Measurements from ENCODE around the gene L3MBTL4. TPM values are rescaled to one million over a fixed set of nuclear protein-coding genes. Genes with fewer than 3 reads are reported as not detected.

L3MBTL4 gene
- total and polyA plus RNA-seq, 9 of the 15 experiments (the other 6 are each of a cell fraction or from before 2014, with no cell fraction given): not detected

DNA sequence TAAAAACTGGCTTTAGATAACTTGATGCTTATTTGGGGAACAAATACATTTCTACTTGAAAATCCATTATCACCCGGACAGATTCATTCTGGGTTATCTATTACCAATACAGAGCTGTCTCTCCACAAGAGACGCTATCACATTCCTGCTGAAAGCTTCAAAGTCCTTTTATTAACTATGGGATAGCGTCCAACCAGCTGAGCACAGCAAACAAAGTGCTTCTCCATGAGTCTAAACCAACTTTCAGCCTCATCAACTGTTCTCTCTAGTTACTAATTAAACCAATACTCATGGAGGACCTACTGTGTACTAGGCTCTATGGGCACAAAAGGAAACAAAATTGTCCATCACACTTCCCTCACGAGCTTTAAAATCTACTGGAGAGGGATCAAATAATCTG is 132.8 kb downstream of the L3MBTL4 start:
- Histone ChIP-seq H2AFZ (ENCODE audit: low read depth, low read length) (no peak overlapping the region), H3K9ac (ENCODE audit: insufficient read depth in 1 of 2, low read depth in 2 of 2, low read length in 2 of 2) (no peak overlapping the region), H4K20me1 (replicated peaks; ENCODE audit: control insufficient read depth, insufficient read depth, low read length) (no peaks in the 10 kb centered on the region), H3K4me2 (ENCODE audit: insufficient read depth, low read length) (no peak overlapping the region), H3K9me3 (replicated peaks; ENCODE audit: control insufficient read depth, insufficient read depth, low read depth, low read length) (no peaks in the 10 kb centered on the region), H3K36me3 (ENCODE audit: control insufficient read depth, insufficient read depth, low read length) (no peaks in the 10 kb centered on the region), H3K79me2 (ENCODE audit: control insufficient read depth, insufficient read depth, low read length) (no peaks in the 10 kb centered on the region), H3K27me3 (ENCODE audit: control insufficient read depth in 2 of 2, insufficient read depth in 2 of 2, low read length in 2 of 2) (no peaks in the 10 kb centered on the region), H3K9me1 (ENCODE audit: control insufficient read depth, insufficient read depth, low read length) (no peaks in the 10 kb centered on the region), H3K4me1 (replicated peaks in 1 of 2; ENCODE audit: control insufficient read depth in 2 of 2, insufficient read depth in 2 of 2, low read length in 2 of 2) (peaks cover 0 to 3% of the 10 kb centered on the region in 2 experiments; a peak in 1 of 5 replicates), H3K27ac (ENCODE audit: extremely low read depth, low read depth, low read length) (no peak overlapping the region), H3K4me3 (no peak overlapping the region)
- no peak for TF ChIP-seq SRSF3 (IDR thresholded peaks at IDR 0.05; ENCODE audit: insufficient read depth, low read length)
- no peak for TF ChIP-seq ZSCAN29 (IDR thresholded peaks at IDR 0.05)
- no peak for TF ChIP-seq ZBED1 (IDR thresholded peaks at IDR 0.05)
- TF ChIP-seq, protein P1, sequence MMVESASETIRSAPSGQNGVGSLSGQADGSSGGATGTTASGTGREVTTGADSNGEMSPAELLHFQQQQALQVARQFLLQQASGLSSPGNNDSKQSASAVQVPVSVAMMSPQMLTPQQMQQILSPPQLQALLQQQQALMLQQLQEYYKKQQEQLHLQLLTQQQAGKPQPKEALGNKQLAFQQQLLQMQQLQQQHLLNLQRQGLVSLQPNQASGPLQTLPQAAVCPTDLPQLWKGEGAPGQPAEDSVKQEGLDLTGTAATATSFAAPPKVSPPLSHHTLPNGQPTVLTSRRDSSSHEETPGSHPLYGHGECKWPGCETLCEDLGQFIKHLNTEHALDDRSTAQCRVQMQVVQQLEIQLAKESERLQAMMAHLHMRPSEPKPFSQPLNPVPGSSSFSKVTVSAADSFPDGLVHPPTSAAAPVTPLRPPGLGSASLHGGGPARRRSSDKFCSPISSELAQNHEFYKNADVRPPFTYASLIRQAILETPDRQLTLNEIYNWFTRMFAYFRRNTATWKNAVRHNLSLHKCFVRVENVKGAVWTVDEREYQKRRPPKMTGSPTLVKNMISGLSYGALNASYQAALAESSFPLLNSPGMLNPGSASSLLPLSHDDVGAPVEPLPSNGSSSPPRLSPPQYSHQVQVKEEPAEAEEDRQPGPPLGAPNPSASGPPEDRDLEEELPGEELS (CRISPR knock-in tag; IDR thresholded peaks at IDR 0.05; ENCODE audit: borderline replicate concordance): no peak
- no peak for TF ChIP-seq CLOCK (CRISPR knock-in tag; IDR thresholded peaks at IDR 0.05; ENCODE audit: borderline replicate concordance)
- no peak for TF ChIP-seq ZNF311 (CRISPR knock-in tag; IDR thresholded peaks at IDR 0.05)
- no peak for TF ChIP-seq GABPA (tag; conservative IDR thresholded peaks at IDR 0.05; ENCODE audit: low read depth)
- no peak for TF ChIP-seq THAP7 (CRISPR knock-in tag; IDR thresholded peaks at IDR 0.05)
- no peak for TF ChIP-seq NUFIP1 (IDR thresholded peaks at IDR 0.05; ENCODE audit: partially characterized antibody)
- ChIA-PET CTCF (ENCODE audit: low intra/inter-chr PET ratio) (no interaction called here), POLR2A (no interaction called here)
- WGBS (ENCODE audit: insufficient coverage, low coverage, missing lambda C conversion rate): 0% methylated on average over 4 of the region's 4 CpGs
- in situ Hi-C loops (cut with MboI): no loop called here
- no TSS peak for BruUV-seq (replicated peaks)
- DNase-seq (ENCODE audit: extremely low read depth in 1 of 4, low spot score in 3 of 4) (no peak), ATAC-seq (no peak), FAIRE-seq (no peak)
- intact Hi-C loops (cut with micrococcal nuclease): no loop called here

Measured in K562 (cell line).